NCI-H146 (cell line): Measurements from ENCODE around the gene ENPP3.
"Not testable (repeated sequence)": the region's sequence is repeated elsewhere in the genome, so short reads cannot be mapped to it uniquely, and the experiment has no call there.

Experiments
- DNase-seq: peaks from one replicate; lab custom pipeline; 2025; lab: John Stamatoyannopoulos, UW

The ENPP3 gene

DNA sequence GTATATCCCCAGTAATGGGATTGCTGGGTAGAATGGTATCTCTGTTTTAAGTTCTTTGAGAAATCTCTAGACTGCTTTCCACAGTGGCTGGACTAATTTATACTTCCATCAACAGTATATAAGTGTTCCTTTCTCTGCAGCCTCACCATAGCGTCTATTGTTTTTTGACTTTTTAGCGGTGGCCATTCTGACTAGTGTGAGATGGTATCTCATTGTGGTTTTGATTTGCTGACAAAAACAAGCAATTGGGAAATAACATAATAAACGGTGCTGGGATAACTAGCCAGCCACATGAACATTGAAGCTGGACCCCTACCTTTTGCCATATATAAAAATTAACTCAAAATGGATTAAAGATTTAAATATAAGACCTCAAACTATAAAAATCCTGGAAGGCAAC is 49.9 kb downstream of the ENPP3 start:
- DNase-seq, result no peak

DNA sequence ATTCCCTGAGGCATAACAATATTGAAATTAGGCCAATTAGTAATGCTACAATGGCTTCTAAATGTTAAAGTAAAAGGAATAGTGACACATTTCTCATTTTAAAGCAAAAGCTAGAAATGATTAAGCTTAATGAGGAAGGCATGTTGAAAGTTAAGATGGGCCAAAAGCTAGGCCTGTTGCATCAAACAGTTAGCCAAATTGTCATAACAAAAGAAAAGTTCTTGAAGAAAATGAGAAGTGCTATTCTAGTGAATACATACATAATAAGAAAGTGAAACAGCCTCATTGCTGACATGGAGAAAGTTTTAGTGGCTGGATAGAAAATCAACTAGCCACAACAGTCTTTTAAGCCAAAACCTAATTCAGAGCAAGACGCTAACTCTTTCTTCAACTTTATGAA is 51.2 kb downstream of the ENPP3 start:
- no peak for DNase-seq

DNA sequence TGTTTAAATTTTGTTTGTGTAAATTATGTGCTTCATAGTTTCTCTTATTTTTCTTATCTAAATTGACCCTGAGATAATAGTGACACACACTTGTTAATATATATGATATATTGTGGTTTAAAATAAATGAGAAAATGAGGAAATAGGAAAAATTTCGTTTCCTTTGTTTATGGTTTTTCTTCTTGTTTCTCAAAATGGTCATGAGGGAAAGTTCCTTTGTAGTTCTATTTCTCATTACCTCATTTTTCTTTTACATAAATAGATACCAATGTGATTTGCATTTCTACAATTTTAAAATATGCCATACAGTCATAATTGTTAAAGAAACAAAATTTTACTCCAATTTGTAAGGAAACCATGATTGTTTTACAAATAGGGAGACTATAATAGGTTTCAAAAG is 54.9 kb downstream of the ENPP3 start:
- no peak for DNase-seq

DNA sequence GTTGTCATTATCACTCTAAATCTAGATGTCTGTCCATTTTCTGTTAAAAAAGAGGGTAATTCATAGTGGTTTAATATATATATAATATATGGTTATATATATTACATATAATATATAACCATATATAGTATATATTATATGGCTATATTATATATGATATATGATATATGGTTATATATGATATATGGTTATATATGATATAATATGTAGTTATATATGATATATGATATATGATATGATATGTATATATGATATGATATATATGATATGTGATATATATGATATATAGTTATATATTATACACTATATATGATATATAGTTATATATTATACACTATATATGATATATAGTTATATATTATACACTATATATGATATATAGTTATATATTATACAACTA is 55.5 kb downstream of the ENPP3 start:
- no peak for DNase-seq

DNA sequence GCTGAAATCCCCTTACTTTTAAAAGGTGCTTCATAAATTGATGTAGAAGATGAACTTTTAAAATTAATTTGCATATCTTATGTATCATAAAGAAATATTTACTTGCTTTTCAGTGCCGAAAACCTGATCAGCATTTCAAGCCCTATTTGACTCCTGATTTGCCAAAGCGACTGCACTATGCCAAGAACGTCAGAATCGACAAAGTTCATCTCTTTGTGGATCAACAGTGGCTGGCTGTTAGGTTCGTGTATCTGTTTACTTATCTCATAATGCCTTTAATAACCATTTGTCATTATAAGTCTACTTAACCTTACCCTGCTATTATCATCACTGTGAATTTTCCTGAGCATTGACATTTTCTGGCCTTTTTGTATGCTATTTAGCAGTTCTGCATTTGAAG is 56.3 kb downstream of the ENPP3 start:
- peak; percentile 73 for DNase-seq

DNA sequence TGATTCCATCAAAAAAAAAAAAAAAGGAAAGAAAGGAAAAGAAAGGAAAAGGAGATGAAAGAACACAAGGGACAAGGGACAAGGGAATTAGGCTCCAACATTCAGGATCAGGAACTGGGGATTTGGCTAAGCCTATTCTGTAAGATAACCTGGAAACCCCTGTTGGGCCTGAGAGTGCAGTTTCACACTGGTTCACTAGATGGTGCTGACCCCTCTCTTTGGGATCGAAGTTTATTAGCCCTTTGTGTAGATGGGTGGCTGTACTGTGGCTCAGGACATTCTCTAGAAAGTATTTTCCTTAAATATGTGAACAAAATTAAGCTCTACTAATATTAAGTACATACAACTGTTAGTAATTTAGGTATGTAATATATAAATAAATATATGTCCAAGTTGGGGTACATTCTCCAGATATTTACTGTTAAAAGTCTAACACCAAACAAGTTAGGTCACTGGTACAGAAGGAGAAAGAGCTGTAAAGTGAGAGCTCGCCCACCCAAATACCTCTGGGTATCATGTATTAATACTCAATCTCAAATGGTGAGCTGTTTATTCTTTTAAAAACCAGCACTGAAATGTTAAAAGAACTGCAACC is 57.8 kb downstream of the ENPP3 start:
- DNase-seq, result peak; percentile 85

DNA sequence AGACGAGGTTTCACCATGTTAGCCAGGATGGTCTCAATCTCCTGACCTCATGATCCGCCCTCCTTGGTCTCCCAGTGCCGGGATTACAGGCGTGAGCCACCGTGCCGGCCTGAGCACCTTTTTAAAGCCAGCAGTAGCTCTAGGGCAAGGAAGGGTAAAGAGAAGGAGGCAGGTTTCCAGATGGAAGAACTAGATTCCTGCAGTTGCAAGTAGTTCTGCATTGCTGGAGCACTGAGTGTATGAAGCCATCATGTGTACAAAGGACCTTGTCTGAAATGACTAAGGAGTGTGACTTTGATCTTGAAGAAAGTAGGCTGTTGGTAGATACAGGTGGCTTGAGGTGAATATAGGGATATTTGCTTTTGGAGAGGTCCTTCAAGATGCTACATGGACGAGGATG is 59.9 kb downstream of the ENPP3 start:
- DNase-seq, result no peak

DNA sequence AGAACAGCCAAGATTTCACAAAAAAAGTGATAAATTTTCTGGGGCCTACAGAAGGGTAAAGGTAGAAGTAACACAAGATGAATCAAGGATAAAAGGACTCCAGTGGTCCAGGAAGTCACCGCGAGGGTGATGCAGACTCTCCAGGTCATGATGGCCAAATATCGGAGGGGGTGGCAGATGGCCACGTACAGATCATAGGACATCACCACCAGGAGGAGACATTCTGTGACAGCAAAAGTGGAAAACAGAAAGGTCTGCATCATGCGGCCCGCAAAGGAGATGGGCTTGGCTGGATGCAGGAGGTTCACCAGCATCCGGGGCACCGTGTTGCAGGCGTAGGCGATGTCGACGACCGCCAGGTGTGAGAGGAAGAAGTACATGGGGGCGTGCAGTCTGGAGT is 63.7 kb downstream of the ENPP3 start:
- DNase-seq, result not testable (repeated sequence)

DNA sequence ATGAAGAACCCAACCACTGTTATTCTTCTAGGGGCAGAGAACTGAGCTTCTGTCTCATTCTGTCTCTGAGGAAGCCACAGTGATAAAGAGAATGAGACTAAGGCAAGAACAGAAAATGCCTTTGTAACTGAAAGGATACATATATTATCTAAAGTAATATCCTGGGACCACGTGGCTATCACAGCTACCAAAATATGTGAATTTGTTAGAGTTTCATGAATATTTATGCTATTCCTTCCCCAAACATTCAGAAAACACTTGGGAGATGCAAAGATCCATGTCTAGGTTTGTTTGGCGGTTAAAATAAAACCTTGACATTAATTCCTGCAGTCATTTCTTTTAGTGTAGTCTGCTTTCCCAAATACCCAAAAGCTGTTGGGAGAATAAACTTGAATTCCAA is 66.8 kb downstream of the ENPP3 start:
- not testable (repeated sequence) for DNase-seq

DNA sequence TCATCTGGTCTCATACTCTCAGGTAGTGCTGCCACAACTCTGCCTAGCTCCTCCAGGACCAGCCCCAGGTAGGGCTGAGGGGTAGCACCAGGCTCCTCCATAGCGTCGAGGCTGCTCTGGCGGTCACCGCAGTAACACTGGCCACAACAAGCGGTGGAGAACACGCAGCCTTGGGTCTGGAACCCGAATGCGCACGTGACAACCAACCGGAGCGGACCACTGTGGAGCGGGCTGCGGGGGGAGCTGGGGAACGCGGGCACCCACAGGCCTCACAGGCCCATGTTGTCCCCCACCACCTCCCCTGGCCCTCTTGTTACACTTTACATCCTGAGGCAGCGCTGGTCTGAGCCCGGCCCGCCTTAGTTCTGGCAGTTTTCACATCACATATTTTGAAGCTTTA is 73.8 kb downstream of the ENPP3 start, which contains the start of gene CTAGE9:
Gene CTAGE9 (minus strand): TSS at position 101 of the 400 bp plus-strand sequence. CDS start 0 bp downstream, at position 101.
- DNase-seq, result not testable (repeated sequence)

DNA sequence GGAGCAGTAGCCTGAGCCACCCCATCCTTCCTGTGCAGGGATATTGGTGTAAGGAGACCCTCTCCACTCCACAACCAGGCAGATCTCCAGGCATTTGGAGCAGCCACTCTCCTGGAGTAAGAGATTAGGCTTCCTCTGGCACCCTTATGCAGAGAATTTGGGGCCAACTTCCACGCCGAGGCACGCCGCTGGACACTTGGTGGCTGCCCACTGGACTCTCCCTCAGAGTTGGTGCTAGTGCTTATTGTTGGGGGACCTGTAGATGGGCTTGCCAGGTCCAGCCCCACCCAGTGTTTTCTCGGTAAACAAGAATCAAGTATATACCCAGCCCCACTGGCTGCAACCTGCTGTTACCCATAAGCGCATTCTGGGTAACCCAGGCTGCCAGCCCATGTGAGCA is 78.5 kb downstream of the ENPP3 start:
- not testable (repeated sequence) for DNase-seq

DNA sequence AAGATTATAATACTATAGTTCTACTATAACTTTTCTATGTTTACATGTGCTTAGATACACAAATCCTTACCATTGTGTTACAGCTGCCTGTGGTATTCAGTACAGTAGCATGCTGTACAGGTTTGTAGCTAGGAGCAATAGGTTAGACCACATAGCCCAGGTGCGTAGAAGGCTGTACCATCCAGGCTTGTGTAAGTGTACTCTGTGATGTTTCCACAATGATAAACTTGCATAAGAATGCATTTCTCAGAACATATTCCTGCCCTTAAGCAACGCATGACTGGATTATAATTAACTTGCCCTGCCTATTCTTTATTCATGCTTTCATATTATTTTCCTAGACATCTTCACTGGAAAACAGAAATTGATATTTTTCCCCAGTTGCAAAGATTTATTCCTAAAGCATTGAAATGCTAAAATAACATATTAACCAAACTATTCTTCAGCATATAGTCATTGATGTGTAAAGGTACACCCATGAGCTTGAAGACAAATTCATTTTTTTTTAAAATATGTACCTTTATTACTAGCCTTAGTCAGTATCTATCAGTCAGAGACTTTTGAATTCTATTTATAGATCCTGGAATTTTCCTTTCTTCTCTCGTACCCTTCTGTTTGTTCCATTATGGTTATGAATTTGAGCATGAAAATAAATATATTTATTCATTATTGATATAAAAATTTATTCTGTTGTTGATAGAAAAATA is 80.9 kb downstream of the ENPP3 start:
- peak; percentile 37 for DNase-seq

DNA sequence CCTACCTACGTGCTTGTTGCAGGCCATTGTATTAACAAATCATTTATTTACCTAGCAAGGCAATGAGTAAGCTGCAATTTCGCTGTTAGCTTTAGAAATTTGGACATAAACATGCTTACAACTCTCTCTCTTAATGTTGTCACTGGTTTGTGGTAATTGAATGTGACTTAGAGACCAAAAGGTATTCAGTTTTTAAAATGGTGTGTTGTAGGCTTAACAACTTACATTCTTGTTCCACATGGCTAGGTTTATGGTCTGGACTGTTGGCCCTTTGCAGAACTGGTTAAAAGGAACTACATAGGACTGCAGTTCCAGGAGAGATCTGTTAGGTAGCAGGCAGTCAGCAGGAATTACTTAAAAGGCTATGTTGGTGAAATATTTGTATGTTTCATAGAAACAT is 84.1 kb downstream of the ENPP3 start:
- DNase-seq, result no peak

DNA sequence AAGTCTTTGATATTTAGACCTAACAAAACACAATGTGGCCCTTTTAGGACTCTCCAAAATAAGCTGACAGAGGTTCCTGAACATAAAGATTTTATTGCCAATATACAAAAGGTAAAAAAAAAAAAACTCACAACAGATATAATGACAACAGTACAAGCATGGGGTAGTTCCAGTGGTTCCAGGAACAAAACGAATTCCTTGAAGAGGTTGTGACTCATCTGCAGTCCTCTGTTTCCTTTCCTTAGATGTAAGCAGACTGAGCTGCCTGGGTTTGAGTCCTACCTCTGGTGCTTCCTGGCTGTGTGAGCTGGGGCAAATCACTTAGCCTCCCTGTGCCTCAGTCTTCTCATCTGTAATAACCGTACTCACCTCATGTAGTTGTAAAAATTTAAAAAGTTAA is 87.0 kb downstream of the ENPP3 start:
- no peak for DNase-seq

DNA sequence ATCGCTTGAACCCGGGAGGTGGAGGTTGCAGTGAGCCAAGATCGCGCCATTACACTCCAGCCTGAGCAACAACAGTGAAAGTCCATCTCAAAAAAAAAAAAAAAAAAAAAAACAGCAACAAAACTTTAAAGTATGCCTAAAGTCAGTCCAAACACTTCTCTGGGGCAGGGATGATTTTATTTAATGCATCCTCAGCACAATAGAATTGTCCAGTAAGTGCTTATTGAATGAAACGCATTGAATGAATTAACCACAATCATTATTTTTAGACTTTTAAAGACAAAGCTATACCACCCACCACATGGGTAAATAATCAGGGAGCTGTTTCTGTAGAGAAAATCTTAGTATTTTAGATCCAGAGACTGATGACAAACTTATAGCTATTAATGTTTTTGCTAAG is 90.4 kb downstream of the ENPP3 start:
- no peak for DNase-seq

DNA sequence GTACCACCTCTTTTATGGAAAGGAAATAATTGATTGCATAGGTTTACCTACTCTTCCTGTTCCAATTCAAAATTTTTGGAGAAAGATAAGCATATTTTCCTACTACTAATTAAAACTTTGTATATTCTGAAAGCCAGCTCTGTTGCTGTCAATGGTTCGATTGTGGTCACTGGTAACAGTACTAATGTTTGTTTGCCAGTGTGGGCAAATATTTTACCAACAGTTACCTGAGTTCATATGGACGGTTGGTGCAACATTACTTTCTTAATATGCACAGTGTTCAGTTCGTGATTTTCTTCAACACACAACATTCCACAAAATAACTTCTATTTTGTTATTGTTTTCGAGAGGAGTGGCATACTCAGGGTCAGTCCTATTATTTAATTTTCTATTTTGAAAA is 90.8 kb downstream of the ENPP3 start:
- no peak for DNase-seq

DNA sequence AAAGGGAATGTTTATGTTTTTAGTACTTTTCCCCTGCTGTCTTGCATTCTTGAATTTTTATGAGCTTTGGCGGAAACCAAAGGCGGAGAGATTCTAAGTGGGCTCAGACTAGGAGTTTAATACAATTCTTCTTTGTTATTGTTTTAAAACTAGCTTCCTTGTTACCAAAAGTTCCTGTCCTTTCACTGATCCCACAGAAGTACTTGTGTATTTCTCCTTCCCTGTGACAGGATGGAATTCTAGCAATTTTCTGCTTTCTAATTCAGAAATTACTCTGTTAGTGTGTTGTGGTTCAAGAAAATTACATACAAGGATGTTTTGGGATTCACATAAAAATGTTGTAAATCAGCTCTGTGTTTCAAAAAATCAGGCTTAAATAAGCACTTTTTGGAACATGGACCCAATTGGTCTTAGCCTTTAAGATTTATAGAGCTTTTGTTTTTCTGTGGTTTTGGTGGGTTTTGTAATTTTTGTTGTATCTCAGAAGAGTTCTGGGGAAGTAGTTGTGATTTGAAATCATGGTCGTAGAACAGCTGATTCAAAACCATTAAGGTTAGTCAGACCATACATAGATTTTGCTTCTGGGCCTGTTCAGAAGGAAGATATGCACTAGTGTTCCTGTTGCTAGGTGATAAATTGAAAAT is 91.3 kb downstream of the ENPP3 start:
- no peak for DNase-seq

DNA sequence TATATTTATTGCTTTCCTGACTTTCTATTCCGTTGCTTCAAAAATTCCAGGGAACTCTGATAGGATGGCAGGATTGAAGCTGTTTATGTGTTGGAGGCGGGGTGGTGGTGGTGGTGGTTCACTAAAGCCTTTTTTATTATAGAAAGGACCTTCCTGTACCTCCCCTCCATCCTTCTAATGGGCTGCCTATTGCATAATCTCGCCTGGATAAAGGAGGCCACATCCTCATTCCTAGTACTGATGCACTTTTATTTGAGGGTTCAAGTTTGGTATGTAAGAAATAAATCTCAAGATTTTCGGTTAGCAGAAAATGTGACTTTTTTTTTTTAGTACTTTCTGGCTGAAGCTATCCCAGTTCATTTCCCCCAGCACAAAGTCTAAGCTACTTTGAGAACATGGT is 92.4 kb downstream of the ENPP3 start:
- no peak for DNase-seq

DNA sequence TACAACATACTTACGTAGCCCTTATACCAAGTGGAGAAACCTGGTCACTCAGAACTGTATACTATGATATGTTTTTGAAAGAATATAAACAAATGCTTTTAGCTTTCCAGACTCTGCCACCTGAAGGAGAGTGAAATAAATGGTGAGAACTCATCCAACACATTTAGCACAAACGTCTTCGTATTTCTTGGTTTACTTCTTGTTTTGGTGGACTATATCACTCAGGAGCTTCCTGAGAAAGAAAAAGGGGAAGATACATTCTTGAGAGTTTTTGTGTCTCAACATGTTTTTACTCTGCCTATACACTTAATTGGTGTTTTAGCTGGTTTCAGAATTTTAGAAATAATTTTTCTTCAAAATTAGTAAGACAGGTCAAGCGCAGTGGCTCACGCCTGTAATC is 93.2 kb downstream of the ENPP3 start:
- DNase-seq, result no peak

DNA sequence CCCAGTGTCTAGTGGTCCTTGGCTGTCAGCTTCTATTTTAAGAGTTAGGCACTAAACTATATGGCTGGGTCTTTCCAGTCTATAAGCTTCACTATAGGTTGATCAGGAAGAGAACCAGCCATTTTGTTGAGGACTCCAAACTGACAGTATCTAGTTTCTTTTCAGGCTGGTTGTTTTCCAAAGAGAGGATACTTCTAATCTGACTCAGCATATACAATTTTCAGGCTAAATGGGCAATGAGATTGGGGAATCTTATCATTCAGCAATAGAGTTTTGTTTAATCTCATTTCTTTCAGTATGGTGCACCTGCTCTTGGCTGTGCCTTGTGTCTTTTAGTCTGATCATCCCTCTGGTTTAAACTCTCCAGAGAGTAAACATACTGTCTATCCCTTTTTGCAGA is 94.1 kb downstream of the ENPP3 start:
- DNase-seq, result no peak

DNA sequence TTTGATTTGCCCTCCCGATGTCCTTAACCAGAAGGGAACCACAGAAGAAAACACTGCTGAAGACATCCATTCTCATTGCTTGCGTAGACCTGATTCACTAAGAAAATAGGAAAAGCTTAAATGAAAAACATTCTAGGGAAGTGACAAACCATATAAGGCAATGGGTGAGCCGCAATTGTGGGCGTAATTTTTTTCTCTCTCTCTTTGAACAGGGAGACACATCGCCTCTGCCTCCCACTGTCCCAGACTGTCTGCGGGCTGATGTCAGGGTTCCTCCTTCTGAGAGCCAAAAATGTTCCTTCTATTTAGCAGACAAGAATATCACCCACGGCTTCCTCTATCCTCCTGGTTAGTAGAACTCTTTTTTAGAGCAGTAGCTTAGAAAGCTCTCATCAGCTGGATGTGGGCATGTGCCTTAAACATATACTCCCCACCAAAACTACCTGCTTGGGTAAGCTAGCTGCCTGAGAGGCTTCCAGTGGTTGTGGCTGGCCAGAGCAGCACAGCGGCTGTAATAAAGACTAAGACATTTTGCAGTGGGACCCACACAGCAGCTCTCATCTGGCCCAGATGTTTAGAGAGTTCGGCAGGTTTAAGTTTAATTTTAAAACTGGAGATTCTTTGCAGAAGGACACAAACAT is 96.4 kb downstream of the ENPP3 start:
- DNase-seq, result no peak

DNA sequence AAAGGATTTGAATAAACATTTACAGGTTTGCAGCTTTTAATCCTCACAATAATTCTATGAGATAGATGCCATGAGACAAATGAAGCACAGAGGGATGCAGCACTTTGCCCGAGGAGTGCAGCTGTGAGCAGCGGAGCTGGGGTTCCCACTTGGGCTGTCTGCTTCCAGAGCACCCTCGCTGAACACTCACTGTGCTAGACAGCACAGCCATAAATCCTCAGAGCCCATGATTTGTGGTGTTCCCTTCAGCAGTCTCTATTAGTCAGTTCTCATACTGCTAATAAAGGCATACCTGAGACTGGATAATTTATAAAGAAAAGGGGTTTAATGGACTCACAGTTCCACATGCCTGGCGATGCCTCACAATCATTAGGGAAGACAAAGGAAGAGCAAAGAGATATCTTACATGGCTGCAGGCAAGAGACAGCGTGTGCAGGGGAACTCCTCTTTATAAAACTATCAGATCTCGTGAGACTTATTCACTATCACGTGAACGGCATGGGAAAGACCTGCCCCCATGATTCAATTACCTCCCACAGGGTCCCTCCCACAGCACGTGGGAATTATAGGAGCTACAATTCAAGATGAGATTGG is 99.0 kb downstream of the ENPP3 start:
- peak; percentile 87 for DNase-seq

DNA sequence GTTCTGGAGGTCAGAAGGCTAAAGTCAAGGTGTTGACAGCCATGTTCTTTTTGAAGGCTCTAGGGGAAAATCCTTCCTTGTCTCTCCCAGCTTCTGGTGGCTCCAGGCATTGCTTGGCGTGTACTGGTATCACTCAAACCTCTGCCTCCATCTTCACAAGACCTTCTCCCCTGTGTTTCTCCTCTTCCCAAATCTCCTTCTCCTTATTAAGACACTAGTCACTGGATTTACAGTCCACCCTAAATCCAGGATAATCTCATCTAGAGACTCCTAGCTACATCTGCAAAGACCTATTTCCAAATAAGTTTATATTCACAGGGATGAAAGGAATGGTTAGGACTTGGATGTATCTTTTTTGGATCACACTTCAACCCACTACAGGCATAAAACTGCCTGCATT is 99.7 kb downstream of the ENPP3 start:
- DNase-seq, result peak; percentile 30
